A549 (cell line): ENCODE results near the gene LRRC36. TPM values are rescaled to one million over a fixed set of nuclear protein-coding genes. Genes with fewer than 3 reads are reported as not detected.
A peak's percentile ranks its signal among the peaks of the same experiment; 100 is the strongest.

ENCODE experiments used
- ATAC-seq, 2 experiments: fragments of 200-7000 bp in 1 of 2; fragments of >200 bp in 1 of 2; cut with Nextera tagmentation in 1 of 2; cut with Tn5 transposase in 1 of 2; 3 replicates each; pipeline versions ENCODE4 v1.8.0 to v1.9.1; 2018 to 2020; ENCODE audit warnings: mild to moderate bottlenecking in 1 of 2, moderate library complexity in 1 of 2
- CTCF ChIA-PET: fragments of 300-600 bp; sonication (Branson Sonifier 250); formaldehyde crosslinking; extraction: SDS; loops from one replicate; lab custom pipeline; 2021; ENCODE audit warnings: antibody characterized with exemption, inconsistent platforms; lab: Yijun Ruan, JAX
- POLR2A ChIA-PET: fragments of 350-600 bp; formaldehyde crosslinking; extraction: SDS; loops from one replicate; lab custom pipeline; 2021; ENCODE audit warnings: antibody characterized with exemption, inconsistent platforms; lab: Yijun Ruan, JAX
- DNase-seq, 2 experiments: peaks; one replicate each; pipeline versions ENCODE4 v3.0.0 to v3.0.0-alpha.2; 2011 to 2016; ENCODE audit warnings: low read depth in 1 of 2, low spot score in 1 of 2
- FAIRE-seq: peaks from 2 replicates; lab custom pipeline; 2011; peaks lifted over from hg19 to GRCh38; lab: Jason Lieb, UNC
- H3K27ac ChIP-seq, 2 experiments: fragments of >200 bp; sonication (Bioruptor Twin); formaldehyde crosslinking; 3 replicates each; pipeline ENCODE4 v1.5.1; 2016 to 2017
- H3K4me1 ChIP-seq: fragments of >200 bp; sonication (Bioruptor Twin); formaldehyde crosslinking; 3 replicates; pipeline ENCODE4 v1.6.1; 2016
- H3K4me2 ChIP-seq: fragments of >200 bp; sonication (Bioruptor Twin); formaldehyde crosslinking; 3 replicates; pipeline ENCODE4 v1.6.1; 2016
- H3K4me3 ChIP-seq: fragments of >200 bp; sonication (Bioruptor Twin); formaldehyde crosslinking; 3 replicates; pipeline ENCODE4 v1.5.1; 2016
- H3K9me3 ChIP-seq: fragments of >200 bp; sonication (Bioruptor Twin); formaldehyde crosslinking; 3 replicates; pipeline ENCODE4 v1.6.1; 2016
- CEBPB ChIP-seq, 2 experiments: fragments of >200 bp in 1 of 2; sonication (Bioruptor Twin) in 1 of 2; formaldehyde crosslinking in 1 of 2; IDR thresholded peaks; 2 replicates each; pipeline ENCODE4 v1.6.1; 2012 to 2016
- CHD4 ChIP-seq: fragments of 200-600 bp; sonication (generic); IDR thresholded peaks from 2 replicates; pipeline ENCODE4 v1.6.1; 2016; ENCODE audit warnings: antibody characterized with exemption, mild to moderate bottlenecking, borderline replicate concordance
- ESRRA ChIP-seq: fragments of 150-350 bp; IDR thresholded peaks from 2 replicates; pipeline ENCODE4 v1.6.1; 2014; ENCODE audit warnings: mild to moderate bottlenecking, low read length, borderline replicate concordance
- FOSL2 ChIP-seq, 2 experiments: fragments of 450-650 bp in 1 of 2; fragments of >200 bp in 1 of 2; sonication (Bioruptor Twin) in 1 of 2; formaldehyde crosslinking; IDR thresholded peaks; 2 replicates each; pipeline versions ENCODE4 v1.5.0 to v1.6.1; 2016 to 2020; ENCODE audit warnings: mild to moderate bottlenecking in 1 of 2, moderate library complexity in 1 of 2
- HOXB13 ChIP-seq: fragments of 250-450 bp; sonication (Bioruptor Pico); IDR thresholded peaks from 2 replicates; pipeline ENCODE4 v1.5.0; 2020; ENCODE audit warnings: low read depth, mild to moderate bottlenecking, moderate library complexity
- HOXB5 ChIP-seq: fragments of 250-450 bp; sonication (Bioruptor Pico); IDR thresholded peaks from 2 replicates; pipeline ENCODE4 v1.5.0; 2020; ENCODE audit warnings: mild to moderate bottlenecking, moderate library complexity
- JUNB ChIP-seq: fragments of >200 bp; sonication (Bioruptor Twin); formaldehyde crosslinking; IDR thresholded peaks from 2 replicates; pipeline ENCODE4 v1.6.1; 2016
- NR3C1 ChIP-seq: fragments of >200 bp; sonication (Bioruptor Twin); formaldehyde crosslinking; IDR thresholded peaks from 3 replicates; pipeline ENCODE4 v1.6.1; 2017
- RAD21 ChIP-seq, 2 experiments: fragments of >200 bp in 1 of 2; sonication (Bioruptor Twin) in 1 of 2; formaldehyde crosslinking in 1 of 2; IDR thresholded peaks in 1 of 2; conservative IDR thresholded peaks in 1 of 2; 2 replicates in 1 of 2; 3 replicates in 1 of 2; pipeline ENCODE4 v1.6.1; 2012 to 2018; ENCODE audit warnings: inconsistent platforms in 1 of 2
- RARB ChIP-seq: fragments of 250-450 bp; sonication (Bioruptor Pico); IDR thresholded peaks from 2 replicates; pipeline ENCODE4 v1.8.0; 2021; ENCODE audit warnings: mild to moderate bottlenecking, moderate library complexity
- RFX5 ChIP-seq: fragments of 450-650 bp; IDR thresholded peaks from 2 replicates; pipeline ENCODE4 v1.7.1; 2014; ENCODE audit warnings: antibody characterized with exemption, mild to moderate bottlenecking, moderate library complexity
- SMC3 ChIP-seq: fragments of >200 bp; sonication (Bioruptor Twin); formaldehyde crosslinking; IDR thresholded peaks from 3 replicates; pipeline ENCODE4 v1.6.1; 2018; ENCODE audit warnings: inconsistent platforms
- SREBF2 ChIP-seq: fragments of 450-650 bp; IDR thresholded peaks from 2 replicates; pipeline ENCODE4 v1.6.1; 2014; ENCODE audit warnings: mild to moderate bottlenecking, moderate library complexity
- ZNF302 ChIP-seq: fragments of 250-450 bp; sonication (Bioruptor Pico); IDR thresholded peaks from 2 replicates; pipeline ENCODE4 v1.9.0; 2021; ENCODE audit warnings: inconsistent platforms, mild to moderate bottlenecking, moderate library complexity
- ZSCAN20 ChIP-seq: fragments of 250-450 bp; sonication (Bioruptor Pico); IDR thresholded peaks from 2 replicates; pipeline ENCODE4 v1.8.0; 2022; ENCODE audit warnings: mild to moderate bottlenecking, moderate library complexity
- WGBS: methylation state at CpG from one replicate; pipeline ENCODE4 v1.1.6; 2017; ENCODE audit errors: missing lambda C conversion rate; 5-methylcytosine and 5-hydroxymethylcytosine counted together
- polyA plus RNA-seq, 4 experiments: library from polyadenylated mRNA; depleted of rRNA in 3 of 4; stranded (reverse); fragments of >200 nt; fragmentation: RNase III in 1 of 4; extraction: RNeasy Plus Mini Kit Qiagen cat#74134 plus additional on column Dnase treatment in 1 of 4; gene quantifications; 2 replicates in 3 of 4; 3 replicates in 1 of 4; pipeline ENCODE4 v1.2.3, GENCODE V29; 2011 to 2017
- TF ChIP-seq, protein P1 (sequence below): fragments of >200 bp; sonication (Bioruptor Twin); formaldehyde crosslinking; IDR thresholded peaks from 2 replicates; pipeline ENCODE4 v1.6.1; 2016
- TF ChIP-seq, protein P2 (sequence below): fragments of 150-350 bp; IDR thresholded peaks from 2 replicates; pipeline ENCODE4 v1.6.1; 2014; ENCODE audit warnings: low read depth, mild to moderate bottlenecking, low read length
- TF ChIP-seq, protein P3 (sequence below): IDR thresholded peaks from 2 replicates; pipeline ENCODE4 v1.6.1; 2012
- TF ChIP-seq, protein P4 (sequence below): IDR thresholded peaks from 2 replicates; pipeline ENCODE4 v1.6.1; 2012
- TF ChIP-seq, protein P5 (sequence below): fragments of >200 bp; sonication (Bioruptor Twin); formaldehyde crosslinking; IDR thresholded peaks from 3 replicates; pipeline ENCODE4 v1.5.1; 2016

Gene LRRC36
- polyA plus RNA-seq, 2 of the 4 experiments (the other 2 are of a cell fraction): 0.48 to 0.57 TPM

DNA sequence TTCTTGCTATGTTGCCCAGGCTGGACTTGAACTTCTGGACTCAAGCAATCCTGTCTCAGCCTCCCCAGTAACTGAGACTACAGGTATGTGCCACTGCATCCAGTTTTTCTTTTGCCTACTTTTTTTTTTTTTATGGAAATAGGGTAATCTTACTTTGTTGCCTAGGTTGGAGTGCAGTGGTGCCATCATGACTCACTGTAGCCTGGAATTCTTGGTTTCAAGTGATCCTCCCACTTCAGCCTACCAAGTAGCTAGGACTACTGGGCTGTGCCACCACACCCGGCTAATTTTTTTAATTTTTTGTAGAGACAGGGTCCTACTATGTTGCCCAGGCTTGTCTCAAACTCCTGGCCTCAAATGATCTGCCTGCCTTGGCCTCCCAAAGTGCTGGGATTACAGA, 10.0 kb downstream of the LRRC36 start:
- CTCF ChIA-PET: interaction anchor here (0.7 to 2.2 kb wide), 3 partner anchors 10 to 76 kb away, joined by 4 to 8 read pairs (median 4); partner anchors contain the start of genes KCTD19 and LRRC36
- H3K4me1 ChIP-seq: no peaks in the 10 kb centered on the region
- ATAC-seq: no peak
- POLR2A ChIA-PET: no interaction called here
- FAIRE-seq: no peak
- H3K27ac ChIP-seq: no peak overlapping the region
- DNase-seq: no peak
- no peaks in the 10 kb centered on the region for H3K9me3 ChIP-seq
- TF ChIP-seq SREBF2: no peak
- TF ChIP-seq, protein P1, sequence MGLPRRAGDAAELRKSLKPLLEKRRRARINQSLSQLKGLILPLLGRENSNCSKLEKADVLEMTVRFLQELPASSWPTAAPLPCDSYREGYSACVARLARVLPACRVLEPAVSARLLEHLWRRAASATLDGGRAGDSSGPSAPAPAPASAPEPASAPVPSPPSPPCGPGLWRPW: no peak
- no peak for TF ChIP-seq ESRRA
- TF ChIP-seq CHD4: no peak
- no peak for TF ChIP-seq HOXB13 (CRISPR knock-in tag)
- H3K4me3 ChIP-seq: no peak overlapping the region
- 40% methylated on average over 1 of the region's 1 CpG for WGBS
- H3K4me2 ChIP-seq: no peak overlapping the region

DNA sequence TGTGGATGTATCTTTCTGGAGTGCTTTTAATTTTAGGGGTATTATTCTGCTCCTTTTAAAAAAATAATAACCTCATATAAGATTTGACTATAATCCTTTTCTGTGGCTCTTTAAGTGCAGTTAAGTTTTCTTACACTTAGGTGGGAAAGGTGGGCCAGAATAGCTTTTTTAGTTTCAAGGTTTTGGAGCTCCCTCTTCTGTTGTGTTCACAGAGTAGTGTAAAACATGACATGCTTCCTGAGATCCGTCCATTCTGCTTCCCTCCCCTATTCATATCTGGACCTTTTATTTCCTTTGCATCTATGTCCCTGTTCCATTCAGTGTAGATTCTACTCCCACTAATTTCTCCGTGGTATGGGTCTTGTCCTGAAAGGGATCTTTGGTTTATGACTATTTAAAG, 12.8 kb downstream of the LRRC36 start:
- ChIA-PET CTCF (interaction anchor here (0.6 to 3.7 kb wide), 23 partner anchors 8 to 385 kb away, joined by 3 to 25 read pairs (median 4); partner anchors contain the start of genes KCTD19 and LRRC36), POLR2A (interaction anchor here (1.2 kb wide), 1 partner anchor 79 kb away, joined by 3 read pairs; no protein-coding TSS in a partner anchor)
- Histone ChIP-seq H3K4me2 (no peak overlapping the region), H3K9me3 (no peaks in the 10 kb centered on the region), H3K4me3 (no peak overlapping the region), H3K4me1 (no peaks in the 10 kb centered on the region), H3K27ac (no peak overlapping the region)
- DNase-seq (peak in 1 of 2 experiments; percentile 45), ATAC-seq (peak; percentile 59 to 75; a peak in 5 of 6 replicates), FAIRE-seq (no peak)
- TF ChIP-seq, protein P2, sequence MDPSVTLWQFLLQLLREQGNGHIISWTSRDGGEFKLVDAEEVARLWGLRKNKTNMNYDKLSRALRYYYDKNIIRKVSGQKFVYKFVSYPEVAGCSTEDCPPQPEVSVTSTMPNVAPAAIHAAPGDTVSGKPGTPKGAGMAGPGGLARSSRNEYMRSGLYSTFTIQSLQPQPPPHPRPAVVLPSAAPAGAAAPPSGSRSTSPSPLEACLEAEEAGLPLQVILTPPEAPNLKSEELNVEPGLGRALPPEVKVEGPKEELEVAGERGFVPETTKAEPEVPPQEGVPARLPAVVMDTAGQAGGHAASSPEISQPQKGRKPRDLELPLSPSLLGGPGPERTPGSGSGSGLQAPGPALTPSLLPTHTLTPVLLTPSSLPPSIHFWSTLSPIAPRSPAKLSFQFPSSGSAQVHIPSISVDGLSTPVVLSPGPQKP: no peak
- TF ChIP-seq HOXB5 (CRISPR knock-in tag): no peak
- no peak for TF ChIP-seq RARB
- TF ChIP-seq, protein P1: no peak
- TF ChIP-seq, protein P3, sequence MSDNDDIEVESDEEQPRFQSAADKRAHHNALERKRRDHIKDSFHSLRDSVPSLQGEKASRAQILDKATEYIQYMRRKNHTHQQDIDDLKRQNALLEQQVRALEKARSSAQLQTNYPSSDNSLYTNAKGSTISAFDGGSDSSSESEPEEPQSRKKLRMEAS: no peak
- TF ChIP-seq CEBPB (IDR thresholded peaks at IDR 0.05): no peak
- TF ChIP-seq, protein P4, sequence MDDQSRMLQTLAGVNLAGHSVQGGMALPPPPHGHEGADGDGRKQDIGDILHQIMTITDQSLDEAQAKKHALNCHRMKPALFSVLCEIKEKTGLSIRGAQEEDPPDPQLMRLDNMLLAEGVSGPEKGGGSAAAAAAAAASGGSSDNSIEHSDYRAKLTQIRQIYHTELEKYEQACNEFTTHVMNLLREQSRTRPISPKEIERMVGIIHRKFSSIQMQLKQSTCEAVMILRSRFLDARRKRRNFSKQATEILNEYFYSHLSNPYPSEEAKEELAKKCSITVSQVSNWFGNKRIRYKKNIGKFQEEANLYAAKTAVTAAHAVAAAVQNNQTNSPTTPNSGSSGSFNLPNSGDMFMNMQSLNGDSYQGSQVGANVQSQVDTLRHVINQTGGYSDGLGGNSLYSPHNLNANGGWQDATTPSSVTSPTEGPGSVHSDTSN: no peak
- no peak for TF ChIP-seq FOSL2 (IDR thresholded peaks at IDR 0.05)
- no peak for TF ChIP-seq FOSL2 (CRISPR knock-in tag; IDR thresholded peaks at IDR 0.05)
- TF ChIP-seq NR3C1: no peak
- TF ChIP-seq RAD21 (conservative IDR thresholded peaks at IDR 0.05 in 1 of 2, IDR thresholded peaks at IDR 0.05 in 1 of 2): peak; percentile 53 to 62; a peak in 4 of 5 replicates
- no peak for TF ChIP-seq RFX5
- no peak for TF ChIP-seq ZNF302 (CRISPR knock-in tag)
- TF ChIP-seq ZSCAN20 (CRISPR knock-in tag): no peak
- TF ChIP-seq SMC3: 0 out of 3 replicates have a peak, but pooled peaks have one; percentile 20
- TF ChIP-seq JUNB: no peak
- TF ChIP-seq, protein P5, sequence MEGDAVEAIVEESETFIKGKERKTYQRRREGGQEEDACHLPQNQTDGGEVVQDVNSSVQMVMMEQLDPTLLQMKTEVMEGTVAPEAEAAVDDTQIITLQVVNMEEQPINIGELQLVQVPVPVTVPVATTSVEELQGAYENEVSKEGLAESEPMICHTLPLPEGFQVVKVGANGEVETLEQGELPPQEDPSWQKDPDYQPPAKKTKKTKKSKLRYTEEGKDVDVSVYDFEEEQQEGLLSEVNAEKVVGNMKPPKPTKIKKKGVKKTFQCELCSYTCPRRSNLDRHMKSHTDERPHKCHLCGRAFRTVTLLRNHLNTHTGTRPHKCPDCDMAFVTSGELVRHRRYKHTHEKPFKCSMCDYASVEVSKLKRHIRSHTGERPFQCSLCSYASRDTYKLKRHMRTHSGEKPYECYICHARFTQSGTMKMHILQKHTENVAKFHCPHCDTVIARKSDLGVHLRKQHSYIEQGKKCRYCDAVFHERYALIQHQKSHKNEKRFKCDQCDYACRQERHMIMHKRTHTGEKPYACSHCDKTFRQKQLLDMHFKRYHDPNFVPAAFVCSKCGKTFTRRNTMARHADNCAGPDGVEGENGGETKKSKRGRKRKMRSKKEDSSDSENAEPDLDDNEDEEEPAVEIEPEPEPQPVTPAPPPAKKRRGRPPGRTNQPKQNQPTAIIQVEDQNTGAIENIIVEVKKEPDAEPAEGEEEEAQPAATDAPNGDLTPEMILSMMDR: peak; percentile 37
- WGBS: 27% methylated on average over 2 of the region's 2 CpGs
